Naive B cell (primary cell): Measurements from ENCODE around the gene WDR36. TPM values are rescaled to one million over a fixed set of nuclear protein-coding genes. Genes with fewer than 3 reads are reported as not detected.

Experiments used
- polyA plus RNA-seq, 6 donors: library from polyadenylated mRNA; unstranded; fragments of 300-500 nt; fragmentation: Illumina TruSeq; gene quantifications; one replicate each; pipeline ENCODE4 v1.2.3, GENCODE V29; 2021; ENCODE audit warnings: low read depth in 6 of 6

WDR36 gene
- polyA plus RNA-seq, 6 donors from 2014 or later, result 15.5 to 26.5 (median 22.3) TPM

Other genes starting within 250 kb of the WDR36 start
- not detected for gene TSLP, start 20.6 kb upstream of the WDR36 start, polyA plus RNA-seq
- under 1 TPM; 0.13 to 0.97 (median 0.59) TPM for gene CAMK4, start 132.0 kb downstream of the WDR36 start, polyA plus RNA-seq